ENCODE results near the gene CST9.

CST9 gene

DNA sequence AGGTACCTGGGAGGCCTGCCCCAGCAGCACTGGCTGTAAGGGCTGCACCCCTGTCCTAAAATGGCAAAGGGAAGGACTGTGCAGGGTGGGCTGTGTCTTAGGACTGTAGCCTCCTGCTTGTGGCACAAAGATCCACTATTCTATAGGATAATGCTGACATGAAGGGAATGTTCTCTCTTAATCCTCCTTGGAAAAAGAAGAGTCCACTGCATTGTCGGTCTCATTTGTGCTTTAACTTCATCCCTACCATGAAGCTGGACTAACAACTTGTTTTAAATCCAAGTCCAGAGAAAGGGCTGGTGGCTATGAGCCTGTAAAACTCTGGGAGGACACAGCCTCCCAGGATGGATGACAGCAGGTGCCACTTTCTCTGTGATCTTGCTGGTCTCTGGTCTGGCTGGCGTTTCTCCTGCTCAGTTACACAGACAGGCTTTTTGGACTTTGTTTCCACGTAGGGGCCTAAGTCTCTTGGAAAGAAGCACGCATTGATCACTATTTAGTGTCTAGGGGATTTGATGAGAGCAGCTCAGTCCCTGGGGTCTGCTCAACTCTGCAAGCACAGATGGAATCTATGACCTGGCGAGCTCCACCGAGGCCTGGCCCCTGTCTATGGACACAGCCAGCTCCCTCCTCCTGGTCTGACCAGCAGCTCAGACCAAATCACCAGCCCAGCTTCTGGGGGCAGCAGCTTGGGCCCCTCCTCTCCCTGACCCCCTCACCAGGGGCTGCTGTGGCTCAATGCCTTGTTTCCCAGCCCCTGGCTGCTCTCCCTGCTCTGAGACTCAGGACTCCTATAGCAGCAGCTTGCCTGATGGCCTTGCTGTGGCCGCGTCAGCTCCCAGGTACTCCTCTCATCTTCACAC lies 27.2 kb upstream of the CST9 start:
- peaks cover 21 to 23% of the 10 kb centered on the region in 2 donors for H3K27me3 Mint-ChIP-seq
- H3K4me1 Mint-ChIP-seq = peaks cover 9 to 13% of the 10 kb centered on the region in 2 donors
- ATAC-seq (replicated peaks) = no peak
- H3K4me3 Mint-ChIP-seq = no peak overlapping the region
- no peaks in the 10 kb centered on the region for H3K36me3 Mint-ChIP-seq
- DNase-seq = no peak
- peaks cover 0 to 3% of the 10 kb centered on the region in 2 donors for H3K9me3 Mint-ChIP-seq
- no peak overlapping the region for H3K27ac Mint-ChIP-seq

DNA sequence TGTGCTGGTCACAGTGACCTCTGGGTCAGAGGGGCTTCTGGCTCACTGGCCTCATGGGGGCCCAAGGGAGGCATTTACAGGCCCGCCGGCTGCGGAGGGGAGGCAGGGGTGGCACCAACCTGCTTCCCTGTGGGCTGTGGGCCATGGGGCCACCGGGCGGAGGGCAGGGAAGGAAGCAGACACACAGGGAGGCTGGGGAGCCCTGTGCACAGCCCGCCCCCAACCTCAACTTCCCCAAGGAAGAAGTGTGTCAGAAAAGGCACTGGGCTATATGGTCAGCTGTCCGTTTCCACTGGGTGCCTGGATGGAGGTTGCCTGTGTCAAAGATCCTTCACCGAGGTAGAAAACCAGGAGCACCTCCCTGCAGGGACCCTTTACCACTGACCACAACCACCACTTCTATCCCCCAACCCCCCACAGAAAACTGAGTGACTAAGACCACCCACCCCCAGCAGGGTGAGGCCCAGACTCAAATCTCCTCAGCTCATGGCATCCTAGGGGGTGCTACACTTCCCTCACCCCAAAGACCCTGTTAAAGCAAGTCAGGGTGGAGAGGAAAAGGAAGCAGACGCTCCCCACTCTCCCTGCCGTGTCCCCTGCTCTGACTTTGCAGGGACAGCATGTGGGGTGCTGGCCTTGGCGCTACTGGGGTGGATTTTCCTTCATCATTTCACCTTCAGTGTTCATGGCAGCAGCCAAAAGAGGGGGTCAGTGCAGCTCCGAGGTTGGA lies 26.4 kb upstream of the CST9 start:
- Mint-ChIP-seq H3K27ac (no peak overlapping the region), H3K4me1 (peaks cover 7 to 11% of the 10 kb centered on the region in 2 donors), H3K9me3 (peaks cover 0 to 3% of the 10 kb centered on the region in 2 donors), H3K4me3 (no peak overlapping the region), H3K27me3 (peaks cover 20% of the 10 kb centered on the region in 2 donors), H3K36me3 (no peaks in the 10 kb centered on the region)
- DNase-seq (no peak), ATAC-seq (replicated peaks) (no peak)

DNA sequence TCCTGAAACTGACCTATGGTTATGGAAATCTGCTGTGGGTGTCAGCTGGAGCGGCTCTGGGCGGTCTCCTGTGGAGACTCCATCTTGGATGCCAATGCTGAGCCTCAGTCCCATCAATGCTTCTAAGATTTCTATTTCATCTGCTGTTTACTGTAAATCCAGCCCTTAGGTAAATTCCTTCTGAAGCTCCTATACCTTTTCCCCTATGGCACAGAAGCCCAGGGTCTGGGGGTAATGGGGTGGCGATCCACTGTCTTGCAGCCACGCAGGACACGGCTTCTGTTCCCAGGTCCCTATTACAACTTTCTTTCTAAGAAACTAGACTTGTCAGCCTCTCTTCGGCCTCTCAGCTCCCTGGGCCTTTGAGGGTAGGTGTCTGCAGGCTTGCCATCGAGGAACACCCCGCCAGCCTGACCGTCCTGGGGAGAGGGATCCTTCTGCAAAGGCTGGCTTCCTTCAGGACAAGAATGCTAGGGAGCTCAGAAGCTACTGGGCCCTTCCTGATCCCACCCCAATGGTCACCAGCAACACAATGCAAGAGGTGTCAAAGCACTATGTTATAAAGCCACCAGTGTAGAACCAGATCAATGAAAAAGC lies 25.6 kb upstream of the CST9 start:
- Mint-ChIP-seq H3K4me1 (peaks cover 3 to 5% of the 10 kb centered on the region in 2 donors), H3K27me3 (peaks cover 11 to 12% of the 10 kb centered on the region in 2 donors), H3K36me3 (no peaks in the 10 kb centered on the region), H3K9me3 (peaks cover 0 to 3% of the 10 kb centered on the region in 2 donors), H3K27ac (no peak overlapping the region), H3K4me3 (no peak overlapping the region)
- ATAC-seq (replicated peaks) = no peak
- no peak for DNase-seq

- no peaks in the 10 kb centered on the region for H3K36me3 Mint-ChIP-seq
- no peak for DNase-seq
- H3K9me3 Mint-ChIP-seq = peaks cover 0 to 3% of the 10 kb centered on the region in 2 donors
- H3K27ac Mint-ChIP-seq = no peak overlapping the region
- H3K4me3 Mint-ChIP-seq = no peak overlapping the region
- H3K27me3 Mint-ChIP-seq = peaks cover 6% of the 10 kb centered on the region in 2 donors
- peaks cover 3 to 5% of the 10 kb centered on the region in 2 donors for H3K4me1 Mint-ChIP-seq
- ATAC-seq (replicated peaks) = no peak
These were observed 24.7 kb upstream of the CST9 start for GRCh38 chr20:23630392-23630849.

DNA sequence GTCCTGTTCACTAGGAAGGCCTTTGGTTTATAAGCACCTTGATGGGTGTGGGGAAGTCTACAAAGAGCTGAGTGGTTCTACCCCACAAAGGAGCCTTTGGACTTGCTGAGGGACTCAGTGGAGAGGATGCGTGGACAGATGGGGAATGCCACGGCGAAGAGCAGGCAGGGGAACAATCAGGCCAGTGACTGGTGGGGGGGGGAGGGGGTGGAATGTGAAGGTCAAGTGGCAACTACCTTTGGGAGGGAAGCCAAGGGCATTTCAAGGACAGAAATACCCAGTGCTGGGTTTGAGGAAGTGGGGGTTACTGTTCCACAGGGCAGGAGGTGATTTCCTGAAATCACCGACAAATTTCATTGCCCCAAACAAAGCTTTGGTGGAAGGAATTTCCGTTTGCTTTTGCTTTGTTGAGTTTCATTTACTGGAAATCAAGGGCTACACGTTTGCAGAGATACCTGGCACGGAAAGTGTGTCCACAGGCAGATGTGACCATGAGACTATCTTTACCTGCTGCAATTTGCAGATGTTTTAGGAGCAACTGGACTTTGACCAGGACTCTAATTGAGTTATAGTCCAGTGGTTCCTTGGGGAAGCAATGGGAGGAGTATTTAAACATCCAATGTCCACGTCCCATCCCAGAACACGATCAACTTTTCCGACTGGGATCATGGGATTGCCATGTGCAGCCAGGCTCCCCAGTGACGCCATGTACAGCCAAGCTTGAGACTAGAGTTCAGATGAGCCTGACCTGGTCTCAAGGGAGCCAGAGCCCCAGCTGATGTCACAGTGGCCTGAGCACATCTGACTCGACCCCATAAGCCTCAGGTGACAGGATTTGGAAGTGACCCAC lies 24.1 kb upstream of the CST9 start:
- Mint-ChIP-seq H3K4me3 (no peak overlapping the region), H3K4me1 (peaks cover 3 to 5% of the 10 kb centered on the region in 2 donors), H3K27ac (no peak overlapping the region), H3K36me3 (no peaks in the 10 kb centered on the region), H3K27me3 (peaks cover 2 to 6% of the 10 kb centered on the region in 2 donors), H3K9me3 (peaks cover 0 to 3% of the 10 kb centered on the region in 2 donors)
- no peak for ATAC-seq (replicated peaks)
- DNase-seq = no peak

- no peak for ATAC-seq (replicated peaks)
- no peak overlapping the region for H3K27ac Mint-ChIP-seq
- DNase-seq = no peak
- H3K9me3 Mint-ChIP-seq = peaks cover 0 to 3% of the 10 kb centered on the region in 2 donors
- no peak overlapping the region for H3K4me3 Mint-ChIP-seq
- peaks cover 3 to 5% of the 10 kb centered on the region in 2 donors for H3K4me1 Mint-ChIP-seq
- peaks cover 0 to 6% of the 10 kb centered on the region in 2 donors for H3K27me3 Mint-ChIP-seq
- no peaks in the 10 kb centered on the region for H3K36me3 Mint-ChIP-seq
These were observed 23.4 kb upstream of the CST9 start for GRCh38 chr20:23629017-23629541.

DNA sequence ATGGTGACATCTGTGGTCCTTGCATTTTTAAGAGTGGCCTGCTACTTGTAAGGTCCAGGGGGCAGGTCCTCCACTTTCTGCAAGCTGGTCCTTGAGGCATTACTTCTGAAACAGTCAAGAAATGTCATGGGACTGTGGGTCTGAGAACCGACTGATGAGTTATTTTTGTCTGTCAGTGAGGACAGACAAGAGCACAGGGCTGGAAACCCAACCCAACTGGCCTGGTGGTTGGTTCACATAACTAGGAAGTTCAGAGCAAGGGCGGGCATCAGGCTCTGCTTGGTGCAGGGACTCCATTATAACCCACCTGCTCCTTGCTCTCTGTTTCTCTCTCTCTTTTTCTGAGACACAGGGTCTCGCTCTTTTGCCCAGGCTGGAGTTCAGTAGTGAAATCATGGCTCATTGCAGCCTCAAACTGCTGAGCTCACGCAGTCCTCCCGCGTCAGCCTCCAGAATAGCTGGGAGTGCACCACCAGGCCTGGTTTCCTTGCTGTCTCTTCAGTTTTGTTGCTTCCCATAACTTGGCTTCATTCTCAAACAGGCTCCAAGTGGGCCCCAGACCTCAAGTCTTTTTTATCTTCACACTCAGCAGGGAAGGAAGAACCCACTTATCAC lies 22.8 kb upstream of the CST9 start:
- H3K4me1 Mint-ChIP-seq = peaks cover 3 to 5% of the 10 kb centered on the region in 2 donors
- H3K36me3 Mint-ChIP-seq = no peaks in the 10 kb centered on the region
- peaks cover 0 to 4% of the 10 kb centered on the region in 2 donors for H3K27me3 Mint-ChIP-seq
- ATAC-seq (replicated peaks) = no peak
- no peak for DNase-seq
- H3K9me3 Mint-ChIP-seq = peaks cover 0 to 3% of the 10 kb centered on the region in 2 donors
- H3K27ac Mint-ChIP-seq = no peak overlapping the region
- H3K4me3 Mint-ChIP-seq = no peak overlapping the region

GRCh38 chr20:23627501-23627900 lies 21.8 kb upstream of the CST9 start:
- Mint-ChIP-seq H3K27ac (no peak overlapping the region), H3K4me3 (no peak overlapping the region), H3K36me3 (no peaks in the 10 kb centered on the region), H3K9me3 (peaks cover 0 to 3% of the 10 kb centered on the region in 2 donors), H3K27me3 (no peaks in the 10 kb centered on the region), H3K4me1 (peaks cover 9 to 12% of the 10 kb centered on the region in 2 donors)
- DNase-seq (no peak), ATAC-seq (replicated peaks) (no peak)

GRCh38 chr20:23626040-23626620 lies 20.4 kb upstream of the CST9 start:
- H3K4me3 Mint-ChIP-seq = no peak overlapping the region
- H3K27ac Mint-ChIP-seq = no peak overlapping the region
- DNase-seq = no peak
- H3K36me3 Mint-ChIP-seq = no peaks in the 10 kb centered on the region
- ATAC-seq (replicated peaks) = no peak
- peaks cover 0 to 6% of the 10 kb centered on the region in 2 donors for H3K27me3 Mint-ChIP-seq
- peaks cover 0 to 3% of the 10 kb centered on the region in 2 donors for H3K9me3 Mint-ChIP-seq
- peaks cover 9 to 12% of the 10 kb centered on the region in 2 donors for H3K4me1 Mint-ChIP-seq

DNA sequence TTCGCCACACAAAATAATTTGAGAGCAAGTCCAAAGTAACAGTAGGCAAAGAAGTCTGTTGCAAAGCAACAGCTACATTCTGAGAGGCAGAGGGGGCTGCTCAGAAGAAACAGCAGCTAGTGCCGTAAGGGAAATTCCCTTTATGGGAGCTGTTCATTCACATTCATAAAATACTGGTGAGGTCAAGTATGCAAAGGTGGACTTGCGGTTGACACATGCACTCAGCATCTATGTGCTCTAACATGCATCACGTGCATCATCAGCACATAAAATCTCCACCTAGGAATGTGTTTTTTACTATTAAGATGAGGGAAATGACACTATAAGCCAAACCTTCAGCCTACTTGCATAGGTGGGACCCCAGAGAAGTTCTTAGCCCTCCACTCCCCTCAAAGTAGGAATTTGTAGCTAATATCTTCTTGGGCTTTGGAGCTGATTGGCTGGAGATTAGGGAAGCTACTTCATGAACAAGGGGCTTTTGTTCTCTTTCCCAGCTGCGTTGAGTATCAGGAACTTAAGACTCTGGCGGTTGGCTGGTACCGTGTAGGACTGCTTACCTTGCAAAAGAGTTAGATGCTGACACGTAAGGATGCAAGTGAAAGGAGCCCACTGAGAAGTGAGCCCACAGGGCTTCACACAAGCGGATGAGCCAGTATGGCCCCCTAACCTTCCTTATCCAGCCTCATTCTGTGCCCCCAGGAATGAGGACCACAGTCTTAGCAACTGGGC lies 19.7 kb upstream of the CST9 start:
- DNase-seq (no peak), ATAC-seq (replicated peaks) (no peak)
- H3K9me3 Mint-ChIP-seq = peaks cover 0 to 3% of the 10 kb centered on the region in 2 donors
- H3K27ac Mint-ChIP-seq = no peak overlapping the region
- peaks cover 9 to 12% of the 10 kb centered on the region in 2 donors for H3K4me1 Mint-ChIP-seq
- H3K27me3 Mint-ChIP-seq = peaks cover 0 to 7% of the 10 kb centered on the region in 2 donors
- H3K4me3 Mint-ChIP-seq = no peak overlapping the region
- no peaks in the 10 kb centered on the region for H3K36me3 Mint-ChIP-seq

DNA sequence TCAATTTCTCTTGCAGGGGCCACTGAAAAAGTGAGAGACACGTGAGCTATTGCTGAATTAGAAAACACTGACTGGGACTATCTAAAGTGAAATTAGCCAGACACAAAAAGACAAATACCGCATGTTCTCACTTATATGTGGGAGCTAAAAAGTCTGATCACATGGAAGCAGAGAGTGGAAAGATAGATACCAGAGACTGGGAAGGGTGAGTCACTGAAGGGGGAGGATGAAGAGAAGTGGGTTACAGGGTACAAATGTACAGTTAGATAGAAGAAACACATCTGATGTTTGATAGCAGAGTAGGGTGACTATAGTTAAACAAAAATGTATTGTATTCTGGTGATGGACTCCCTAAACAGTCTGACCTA lies 18.6 kb upstream of the CST9 start:
- DNase-seq = no peak

DNA sequence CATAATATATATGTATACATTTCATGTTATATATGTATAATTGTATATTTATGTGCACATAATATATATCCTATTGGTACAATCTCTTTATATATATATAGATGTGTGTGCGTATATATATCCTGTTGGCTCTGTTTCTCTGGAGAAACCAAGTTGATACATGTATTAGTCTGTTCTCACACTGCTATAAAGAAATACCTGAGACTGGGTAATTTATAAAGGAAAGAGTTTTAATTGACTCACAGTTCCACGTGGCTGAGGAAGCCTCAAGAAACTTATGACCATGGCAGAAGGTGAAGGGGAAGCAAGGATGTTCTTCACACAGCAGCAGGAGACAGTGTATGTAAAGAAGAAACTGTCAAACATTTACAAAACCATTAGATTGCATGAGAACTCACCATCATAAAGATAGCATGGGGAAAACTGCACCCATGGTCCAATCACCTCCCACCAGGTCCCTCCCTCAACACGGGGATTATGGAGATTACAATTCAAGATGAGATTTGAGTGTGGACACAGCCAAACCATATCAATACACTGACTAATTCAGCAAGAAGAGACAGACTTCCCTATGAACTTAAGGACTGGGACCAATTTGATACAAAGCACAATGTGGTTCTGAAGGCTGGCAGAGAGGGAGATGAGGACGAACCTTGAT lies 18.1 kb upstream of the CST9 start:
- Mint-ChIP-seq H3K27ac (no peak overlapping the region), H3K9me3 (no peaks in the 10 kb centered on the region), H3K4me3 (no peak overlapping the region), H3K27me3 (peaks cover 11 to 16% of the 10 kb centered on the region in 2 donors), H3K4me1 (peaks cover 6 to 7% of the 10 kb centered on the region in 2 donors), H3K36me3 (no peaks in the 10 kb centered on the region)
- DNase-seq = no peak
- no peak for ATAC-seq (replicated peaks)

More for the DNA sequence above, 18.6 kb upstream of the CST9 start:
- Mint-ChIP-seq H3K27ac (no peak overlapping the region), H3K27me3 (peaks cover 6 to 16% of the 10 kb centered on the region in 2 donors), H3K4me1 (peaks cover 6 to 7% of the 10 kb centered on the region in 2 donors), H3K36me3 (no peaks in the 10 kb centered on the region), H3K9me3 (peaks cover 0 to under 1% of the 10 kb centered on the region in 2 donors), H3K4me3 (no peak overlapping the region)
- ATAC-seq (replicated peaks) = no peak

Measured in stimulated activated naive B cell treated with anti-CD40 and anti-IgM and Interleukin-4, amounts not matched to agents 10 μg/mL and 1 μg/mL and 100 μg/mL, for 72 hours (primary cell).